ENCODE measurements around the gene KCNJ16.

KCNJ16 gene

DNA sequence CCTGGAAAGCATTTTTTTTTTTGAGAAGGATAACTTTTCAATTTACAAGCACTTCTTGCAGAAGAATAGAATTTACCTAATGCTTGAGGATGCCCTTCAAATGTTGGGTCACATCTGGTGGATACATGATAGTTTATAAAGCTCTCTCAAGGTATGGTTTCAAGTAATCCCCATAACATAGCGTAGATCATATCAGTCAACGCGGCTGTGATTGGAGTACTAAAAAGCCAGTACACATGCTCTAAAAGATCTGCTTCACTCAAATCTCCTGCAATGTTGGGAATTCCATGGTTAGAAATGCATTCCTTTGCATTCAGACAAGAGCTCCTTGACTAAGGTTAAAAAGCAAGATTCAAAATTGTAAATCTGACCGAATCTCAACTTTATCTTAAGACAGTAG is 3.9 kb upstream of the KCNJ16 start:
- DNase-seq, result no peak

DNA sequence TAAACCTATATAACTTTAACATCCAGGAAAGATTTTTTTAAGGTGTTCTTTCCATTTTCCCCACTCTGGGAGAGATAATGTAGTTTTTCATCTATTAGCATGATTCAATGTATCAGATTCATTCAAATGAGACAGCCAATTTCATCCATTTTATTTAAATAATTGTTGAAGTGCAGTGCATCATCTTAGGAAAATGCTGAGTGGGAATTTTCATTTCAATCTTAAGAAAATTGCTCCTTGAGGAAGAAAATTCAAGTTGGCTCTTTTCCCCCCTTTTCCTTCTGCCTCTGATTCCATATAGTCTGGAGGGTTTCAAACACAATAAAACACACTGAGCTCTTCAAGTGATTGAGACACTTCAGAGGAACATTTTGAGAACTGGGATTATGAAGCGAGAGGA is 3.4 kb upstream of the KCNJ16 start:
- no peak for DNase-seq

DNA sequence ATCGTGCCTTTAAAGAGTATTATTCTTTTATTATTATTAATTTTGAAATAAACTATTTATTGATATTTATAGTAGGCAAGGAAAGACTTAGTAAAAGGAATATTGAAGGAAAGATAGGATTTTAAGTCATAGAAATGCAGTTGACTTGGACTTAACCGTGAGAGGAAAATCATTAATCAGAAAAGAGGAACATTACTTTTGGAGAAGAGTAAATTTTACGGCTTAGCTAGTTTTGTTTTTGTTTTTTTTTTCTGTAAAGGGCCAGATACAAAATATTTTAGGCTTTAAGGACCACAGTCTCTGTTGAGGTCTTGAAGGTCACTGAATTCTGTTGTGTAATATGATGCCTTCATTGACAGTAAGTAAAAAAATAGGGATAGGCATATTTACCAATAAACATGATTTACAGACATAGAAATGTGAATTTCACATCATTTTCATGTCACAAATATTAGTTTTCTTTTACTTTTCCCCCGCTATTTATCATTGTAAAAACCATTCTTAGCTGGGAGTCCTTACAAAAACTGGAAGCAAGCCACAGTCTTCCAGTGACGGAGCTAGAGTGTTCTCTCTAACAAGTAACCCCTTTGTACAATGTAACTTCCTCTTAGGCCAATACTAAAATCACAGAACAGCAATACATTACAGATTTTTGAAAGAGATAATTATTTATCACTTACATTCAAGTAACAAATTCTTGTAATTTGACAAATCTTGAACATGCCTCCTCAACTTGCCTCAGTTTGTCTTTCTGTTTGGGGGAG is 2.3 kb upstream of the KCNJ16 start:
- peak; percentile 0 to 34 for DNase-seq

DNA sequence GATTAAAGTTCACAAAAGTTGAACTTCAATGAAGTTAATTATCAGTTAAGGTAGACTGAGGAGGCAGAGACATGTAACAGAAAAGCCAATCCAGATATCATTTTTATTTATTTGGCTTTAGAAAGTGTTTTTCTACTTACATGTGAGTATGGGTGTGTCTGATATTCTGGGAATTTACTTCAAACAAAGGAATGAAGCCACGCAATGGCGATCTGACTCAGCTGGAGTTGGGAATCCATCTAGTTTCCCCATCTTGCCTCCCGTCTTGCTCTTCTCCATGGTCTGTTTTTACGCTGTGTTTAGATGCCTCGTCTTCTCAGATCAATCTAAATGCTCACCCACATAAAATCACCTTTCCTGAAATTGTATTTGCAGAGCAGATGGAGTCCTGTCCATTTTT is 1.7 kb upstream of the KCNJ16 start:
- DNase-seq, result no peak

DNA sequence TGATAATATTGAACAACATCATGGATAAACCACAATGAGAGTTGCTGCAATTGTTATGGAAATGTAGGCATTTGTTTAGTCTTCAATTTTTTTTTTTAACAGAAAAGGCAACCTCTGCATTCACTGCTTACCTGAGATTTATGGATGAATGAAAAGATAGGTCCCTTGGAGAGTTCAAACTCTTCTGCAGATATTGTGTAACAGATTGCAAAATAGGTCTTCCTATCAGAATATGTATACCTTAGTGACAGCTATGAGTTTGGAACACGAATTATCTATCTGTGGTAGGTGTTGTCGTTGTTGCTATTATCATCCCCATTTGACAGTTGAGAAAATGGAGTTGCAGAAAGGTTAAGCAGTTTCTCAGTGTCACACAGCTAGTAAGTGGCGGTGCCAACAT is 1.2 kb upstream of the KCNJ16 start:
- DNase-seq, result no peak

DNA sequence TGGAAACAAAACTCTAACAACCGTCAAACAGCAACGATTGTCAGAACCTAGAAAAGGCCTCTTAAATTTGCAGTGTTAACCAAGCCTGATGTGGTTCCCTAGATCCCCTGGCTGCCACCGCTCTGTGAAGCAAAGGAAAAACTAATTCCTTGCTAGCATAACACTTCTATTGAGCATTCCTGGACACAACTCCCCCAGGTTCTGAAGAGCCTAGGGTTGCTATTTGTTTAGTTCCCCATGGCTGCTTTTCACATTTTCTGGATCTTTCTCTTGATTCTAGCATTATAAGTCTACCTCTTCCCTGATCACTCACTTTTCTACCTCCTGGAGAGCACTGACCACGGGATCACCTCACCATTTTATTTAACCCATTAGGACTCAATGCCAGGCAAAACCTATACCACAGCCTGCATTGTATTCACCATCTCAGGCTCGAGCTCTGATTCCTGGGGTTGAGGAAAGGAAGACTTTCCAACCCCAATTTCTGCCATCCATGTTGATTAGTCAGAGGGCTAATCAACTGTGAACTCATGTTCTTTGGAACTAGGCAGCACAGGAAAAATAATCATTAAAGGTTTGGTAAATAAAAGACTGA is 692 bp upstream of the KCNJ16 start:
- DNase-seq, result no peak

DNA sequence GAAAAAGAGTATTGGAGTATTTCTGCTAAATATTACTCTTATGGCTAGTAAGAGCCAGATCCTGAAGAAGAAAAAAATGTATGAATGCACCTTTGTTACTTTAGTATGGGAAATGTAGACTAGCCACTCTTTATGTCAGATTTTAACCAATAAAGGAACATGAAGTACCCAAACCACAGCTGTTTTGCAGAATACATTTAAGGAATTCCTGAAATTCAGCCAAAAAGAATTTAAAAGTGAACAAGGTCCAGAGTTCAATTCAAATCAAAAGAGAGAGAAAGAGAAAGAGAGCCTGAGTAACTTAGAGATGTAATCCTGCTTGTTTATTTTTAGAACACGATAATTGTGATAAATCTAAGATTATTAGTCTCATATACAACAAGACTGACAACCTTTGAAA is 1.2 kb downstream of the KCNJ16 start:
- no peak for DNase-seq

DNA sequence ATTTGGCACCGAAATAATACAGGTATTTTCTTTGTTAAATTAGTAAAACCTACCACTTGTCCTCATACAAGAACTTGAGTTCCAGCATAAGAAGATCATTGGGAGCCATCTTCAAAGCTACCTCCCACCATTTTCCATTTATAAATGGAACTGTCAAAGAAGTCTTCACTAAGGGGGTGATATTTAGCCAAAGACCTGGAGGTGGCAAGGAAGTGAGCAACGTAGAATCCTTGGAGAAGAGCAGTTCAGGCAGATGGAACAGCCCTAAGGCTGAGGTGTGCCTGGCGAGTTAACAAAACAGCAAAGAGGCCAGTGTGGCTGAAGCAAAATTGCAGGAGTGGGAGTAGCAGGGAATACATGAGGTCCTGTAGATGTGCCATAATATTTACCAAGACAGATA is 1.8 kb downstream of the KCNJ16 start:
- no peak for DNase-seq

DNA sequence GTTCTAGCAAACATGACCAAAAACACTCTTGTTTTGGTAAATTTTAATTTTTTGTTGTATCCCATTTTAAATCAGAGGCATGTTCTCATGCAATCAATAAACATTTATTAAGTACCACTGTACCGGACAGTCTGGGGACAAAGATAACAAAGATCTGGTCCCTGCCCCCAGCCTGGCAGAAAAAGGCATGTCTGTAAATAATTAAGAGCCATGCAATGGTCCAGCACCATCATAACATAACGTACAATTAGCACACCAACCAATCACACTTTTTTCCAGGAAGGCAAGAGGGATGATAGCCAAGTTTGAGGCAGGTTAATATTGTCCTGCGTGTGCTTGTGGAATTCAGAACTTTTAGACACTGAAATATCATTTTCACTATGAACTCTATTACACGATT is 3.5 kb downstream of the KCNJ16 start:
- DNase-seq, result no peak

DNA sequence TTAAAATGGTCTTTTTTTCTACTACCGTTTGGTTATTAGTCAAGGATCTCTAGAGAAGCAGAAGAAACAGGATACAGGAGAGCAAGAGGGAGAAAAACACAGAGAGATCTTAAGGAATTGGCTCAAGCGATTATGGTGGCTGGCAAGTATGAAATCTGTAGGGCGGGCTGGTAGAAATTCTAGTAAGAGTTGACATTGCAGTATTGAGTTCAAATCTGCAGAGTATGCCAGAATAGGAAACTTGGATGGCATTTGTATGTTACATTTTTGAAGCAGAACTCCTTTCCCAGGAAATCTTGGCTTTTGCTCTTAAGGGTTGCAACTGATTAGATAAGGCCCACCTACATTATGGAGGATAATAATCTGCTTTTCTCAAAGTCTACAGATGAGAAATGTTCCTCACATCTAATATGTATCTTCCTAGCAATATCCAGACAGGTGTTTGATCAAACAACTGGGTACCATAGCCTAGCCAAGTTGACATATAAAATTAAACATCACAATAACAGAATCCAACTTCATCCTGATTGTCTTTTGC is 4.0 kb downstream of the KCNJ16 start:
- no peak for DNase-seq

DNA sequence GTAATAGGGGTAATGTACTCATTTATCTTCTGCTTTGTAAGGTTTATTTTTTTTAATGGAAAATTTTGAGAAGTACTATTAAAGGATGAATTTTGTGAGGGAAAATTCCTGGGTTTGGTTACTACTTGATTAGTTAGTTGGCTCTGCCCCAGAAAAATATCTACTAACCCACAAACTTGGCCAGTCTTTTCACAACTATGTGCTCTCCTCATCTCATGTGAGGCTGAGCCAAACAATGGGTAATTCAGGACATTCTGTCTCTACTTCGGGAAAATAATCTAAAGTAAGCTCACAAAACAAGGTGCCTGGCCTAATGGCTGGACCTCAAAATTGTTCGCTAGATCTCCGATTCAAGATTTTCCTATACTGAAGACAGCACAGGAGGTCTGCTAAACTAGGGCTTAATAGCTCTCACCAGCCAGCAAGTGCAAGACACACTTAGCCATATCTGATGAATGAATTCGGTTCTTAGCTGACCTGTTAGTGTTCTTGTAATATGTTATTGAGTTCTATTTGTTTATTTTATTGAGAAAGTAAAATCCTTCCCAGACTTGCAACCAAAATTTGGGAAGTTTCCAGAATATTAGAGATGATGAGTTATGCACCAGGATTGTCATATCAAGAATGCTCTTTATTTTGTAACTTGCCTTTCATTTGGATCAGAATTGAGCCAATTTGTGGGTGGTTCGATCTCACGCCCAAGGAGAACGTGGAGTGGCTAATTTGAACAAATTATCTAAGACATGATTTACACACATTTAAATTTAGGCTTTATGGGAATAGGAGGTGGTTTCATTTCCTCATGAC is 5.7 kb downstream of the KCNJ16 start:
- DNase-seq, result no peak

DNA sequence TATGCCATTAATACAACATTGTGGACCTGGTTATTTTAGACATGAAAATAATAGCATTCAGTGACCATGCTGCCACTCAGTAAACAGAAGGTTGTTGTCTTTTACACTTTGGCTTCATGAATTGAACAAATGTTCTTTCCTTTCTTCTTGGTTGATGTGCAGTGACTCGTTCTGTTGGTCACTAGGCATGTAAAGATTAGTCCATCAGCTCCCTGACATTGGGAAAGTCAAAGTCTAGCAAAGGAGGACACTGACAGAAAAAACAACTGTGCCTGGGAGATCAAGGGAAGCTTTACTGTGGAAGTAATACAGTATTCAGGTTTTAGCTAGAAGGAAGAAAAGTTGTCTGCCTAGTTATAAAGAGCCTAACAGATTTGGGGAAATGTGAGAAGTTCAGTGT is 6.9 kb downstream of the KCNJ16 start:
- DNase-seq, result no peak

DNA sequence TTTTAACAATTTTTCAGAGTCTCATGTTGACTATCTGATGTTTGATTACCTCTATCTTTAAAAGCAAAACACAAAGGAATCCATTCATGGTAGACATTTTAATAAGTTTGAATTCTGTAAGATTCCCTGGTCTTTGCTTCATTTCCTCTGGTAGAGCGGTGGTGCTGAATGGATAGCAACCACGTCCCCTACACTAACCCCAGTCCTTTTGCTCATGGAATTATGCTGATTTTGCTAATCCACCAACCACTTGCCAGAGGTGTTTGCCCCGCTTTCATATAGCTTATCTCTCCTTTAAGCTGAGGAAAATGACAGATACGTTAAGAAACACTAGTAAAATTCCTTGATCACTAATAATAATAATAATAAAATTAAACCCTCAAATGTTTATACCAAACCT is 9.5 kb downstream of the KCNJ16 start:
- DNase-seq, result no peak

DNA sequence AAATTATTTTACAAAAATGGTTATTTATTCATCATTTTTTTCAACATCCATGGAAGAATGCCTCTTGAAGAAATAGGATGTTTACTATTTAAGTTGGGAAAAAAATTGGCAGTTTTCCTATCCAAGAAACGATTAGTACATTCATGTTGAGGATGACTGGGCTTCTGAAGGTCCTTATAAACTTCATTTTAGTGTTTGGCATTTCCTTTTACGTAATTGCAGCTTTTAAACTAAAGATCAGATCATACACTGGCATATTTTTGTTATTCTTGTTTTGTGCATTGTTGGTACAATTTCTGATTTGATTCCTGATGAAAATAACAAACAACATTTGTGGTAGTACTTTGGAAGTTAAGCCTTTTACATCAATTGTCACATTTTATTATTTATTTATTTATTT is 11.5 kb downstream of the KCNJ16 start:
- no peak for DNase-seq

DNA sequence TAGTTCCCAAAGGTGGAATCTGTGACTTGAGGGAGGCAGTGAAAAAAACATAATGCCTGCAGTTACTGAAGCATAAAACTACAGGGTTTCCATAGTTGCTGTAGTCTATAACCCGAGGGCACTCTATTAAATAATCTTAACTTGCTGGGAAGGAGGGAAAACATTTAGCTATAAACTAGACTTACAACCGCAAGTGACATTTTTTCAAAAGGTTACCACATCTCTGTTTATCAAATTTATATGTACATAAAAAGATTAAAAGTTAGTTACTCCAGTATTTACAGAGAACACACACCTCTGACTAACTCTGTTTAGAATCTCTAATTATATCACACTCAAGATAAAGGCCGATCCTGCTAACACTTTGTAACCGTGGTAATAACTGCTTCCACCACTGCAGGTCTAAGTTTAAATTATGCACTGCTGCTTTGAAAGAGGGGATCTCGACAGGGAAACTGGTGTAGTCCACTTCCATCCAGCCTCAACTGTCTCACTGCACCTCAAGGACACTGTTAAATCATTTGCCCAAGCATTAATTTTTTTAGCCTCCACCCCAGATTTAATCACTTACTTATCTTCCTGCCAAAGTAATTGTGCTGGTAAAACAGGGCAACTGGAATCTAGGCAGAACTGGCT is 14.6 kb downstream of the KCNJ16 start:
- no peak for DNase-seq

DNA sequence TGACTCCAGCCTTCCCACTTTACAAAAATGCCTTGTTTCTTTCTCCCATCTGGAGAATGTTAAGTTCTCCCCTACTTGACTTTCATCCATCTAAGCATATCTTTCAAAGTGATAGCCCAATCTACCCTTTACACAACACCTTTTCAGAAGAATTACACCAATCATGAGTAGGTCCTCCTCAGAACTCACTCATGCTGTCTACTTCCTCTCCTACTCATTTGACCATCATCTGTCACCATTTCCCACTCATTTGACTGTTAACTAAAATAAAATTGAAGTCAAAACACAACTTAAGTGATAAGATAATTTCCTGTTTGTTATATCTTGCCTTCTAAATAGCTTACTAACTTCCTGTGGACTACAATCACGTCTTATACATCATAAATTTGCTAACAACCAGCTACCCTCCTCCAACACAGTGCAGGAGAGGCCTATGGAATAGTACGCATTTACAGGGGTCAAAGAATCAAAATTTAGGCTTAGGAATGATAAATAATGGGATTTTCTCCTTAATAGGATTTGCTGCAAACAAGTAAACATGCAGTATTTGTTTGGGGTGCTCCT is 16.1 kb downstream of the KCNJ16 start:
- no peak for DNase-seq

DNA sequence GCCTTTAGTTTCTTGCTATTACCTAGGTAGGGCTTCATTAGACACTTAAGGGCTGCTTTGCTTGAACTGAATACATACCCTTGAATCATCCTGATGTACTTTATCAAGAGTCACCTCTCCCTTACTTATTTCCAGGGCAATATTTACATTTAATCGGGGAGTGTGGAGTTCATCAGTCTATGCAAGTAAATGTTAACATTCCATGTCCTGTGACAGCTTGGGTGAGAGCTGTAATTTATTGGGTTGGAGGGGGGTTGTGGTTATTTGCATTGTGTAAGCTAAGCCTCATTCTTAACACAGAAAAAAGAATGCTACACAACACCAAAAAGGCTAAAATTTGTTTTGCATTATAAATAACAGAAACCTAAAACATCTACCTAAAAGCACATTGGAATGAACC is 16.7 kb downstream of the KCNJ16 start:
- DNase-seq, result no peak

DNA sequence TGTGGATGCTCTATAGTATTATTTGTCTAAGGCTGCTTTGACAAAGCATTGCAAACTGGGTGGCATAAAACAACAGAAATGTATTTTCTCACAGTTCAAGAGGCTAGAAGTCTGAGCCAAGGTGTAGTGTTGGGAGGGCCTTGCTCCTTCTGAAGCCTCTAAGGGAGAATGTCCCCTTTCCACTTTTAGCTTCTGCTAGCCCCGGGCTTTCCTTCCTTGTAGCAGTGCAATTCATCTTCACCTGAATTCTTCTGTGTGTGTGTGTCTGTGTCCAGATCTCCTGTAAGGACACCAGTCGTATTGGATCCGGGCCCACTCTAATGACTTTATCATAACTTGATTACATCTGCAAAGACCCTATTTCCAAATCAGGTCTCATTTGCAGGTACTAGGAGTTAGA is 18.1 kb downstream of the KCNJ16 start:
- no peak for DNase-seq

DNA sequence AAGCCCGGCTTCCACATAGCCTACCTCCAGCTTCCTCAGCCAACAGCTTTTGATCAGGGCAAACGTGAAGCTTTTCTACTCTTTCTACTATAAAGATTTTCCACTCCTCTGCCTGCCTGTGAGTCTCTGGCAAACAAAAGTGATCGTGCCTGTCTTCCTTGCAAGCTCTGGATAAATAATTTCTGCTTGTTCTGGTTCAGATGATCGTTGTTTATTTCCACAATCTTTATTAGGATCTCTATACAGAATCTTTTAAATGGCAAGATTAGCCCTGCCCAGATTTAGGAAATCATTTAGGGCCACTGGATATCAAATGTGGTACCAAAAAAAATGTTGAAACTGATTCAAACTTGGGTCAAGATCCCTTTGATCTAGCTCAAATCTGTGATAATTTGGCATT is 20.4 kb downstream of the KCNJ16 start:
- DNase-seq, result no peak

DNA sequence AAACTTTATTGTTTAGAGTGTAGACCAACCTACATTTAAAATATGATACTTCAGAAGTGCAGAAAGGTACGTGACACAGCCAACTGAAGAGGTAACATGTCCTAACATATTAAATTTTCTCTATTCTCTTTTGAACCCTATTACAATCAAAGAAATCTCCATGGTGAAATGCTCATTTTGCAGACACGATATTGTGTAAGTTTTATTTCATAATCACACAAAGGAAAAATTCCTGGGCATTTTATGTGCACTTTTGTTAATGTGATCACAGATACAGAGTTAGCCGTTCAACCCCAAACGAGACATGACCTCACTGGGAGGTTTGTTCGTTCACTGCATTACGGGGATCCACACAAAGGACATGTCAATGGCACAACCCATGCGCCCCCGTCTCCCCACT is 21.8 kb downstream of the KCNJ16 start:
- DNase-seq, result no peak

DNA sequence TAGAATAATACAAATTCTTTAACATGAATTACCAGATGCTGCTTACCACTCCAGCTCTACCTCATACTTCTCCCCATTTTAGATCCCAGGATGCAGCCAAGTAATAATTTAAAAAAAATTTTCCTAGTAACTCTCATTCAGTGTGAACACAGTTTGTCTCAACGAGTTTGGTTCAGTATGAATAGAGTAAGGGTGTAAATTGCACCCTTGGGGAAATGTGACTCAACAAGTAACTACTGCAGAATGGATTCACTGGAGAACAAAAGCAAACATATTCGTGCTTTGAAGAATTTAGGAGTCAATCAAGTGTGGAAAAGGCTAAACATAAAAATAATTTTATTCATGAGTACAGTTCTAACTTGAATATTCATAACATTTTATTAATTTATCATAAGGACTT is 23.0 kb downstream of the KCNJ16 start:
- no peak for DNase-seq

DNA sequence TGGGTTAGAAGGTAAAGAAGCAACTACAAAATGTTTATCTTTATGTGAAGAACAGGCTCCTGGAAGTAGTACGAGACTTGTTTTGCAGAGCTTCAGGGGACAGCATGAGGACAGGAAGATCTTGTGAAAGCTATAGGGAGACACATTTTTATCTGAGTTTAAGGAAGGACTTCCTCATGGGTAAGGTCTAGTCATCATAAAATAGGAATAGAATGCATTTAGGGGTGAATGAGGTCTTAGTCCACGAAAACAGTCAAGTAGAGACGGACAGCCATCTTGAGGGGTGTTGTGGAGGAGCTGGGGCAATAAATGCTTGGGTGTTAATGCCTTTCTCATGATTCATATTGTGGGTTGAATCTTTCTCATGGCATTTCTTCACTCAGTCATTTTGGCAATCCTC is 24.3 kb downstream of the KCNJ16 start:
- no peak for DNase-seq

DNA sequence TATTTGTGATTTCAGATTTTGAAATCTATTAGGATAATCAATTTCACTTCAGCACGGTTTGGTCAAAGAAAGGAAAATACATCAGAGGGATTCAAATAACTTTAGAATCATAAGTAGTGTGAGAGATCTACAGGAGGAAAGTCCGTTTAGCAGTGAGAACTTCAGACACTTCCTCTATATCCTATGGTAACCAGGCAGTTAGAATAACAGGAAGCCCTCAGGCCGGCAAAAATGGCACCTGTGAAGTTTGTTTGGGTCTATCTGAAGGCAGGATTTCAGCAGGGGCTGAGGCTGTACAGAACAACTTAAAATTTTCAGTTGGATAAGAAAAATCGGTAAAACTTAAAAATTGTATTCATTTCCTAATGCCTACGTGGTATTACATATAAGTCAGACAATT is 24.9 kb downstream of the KCNJ16 start:
- no peak for DNase-seq
